ENCODE data around the gene ANAPC13.

DNA sequence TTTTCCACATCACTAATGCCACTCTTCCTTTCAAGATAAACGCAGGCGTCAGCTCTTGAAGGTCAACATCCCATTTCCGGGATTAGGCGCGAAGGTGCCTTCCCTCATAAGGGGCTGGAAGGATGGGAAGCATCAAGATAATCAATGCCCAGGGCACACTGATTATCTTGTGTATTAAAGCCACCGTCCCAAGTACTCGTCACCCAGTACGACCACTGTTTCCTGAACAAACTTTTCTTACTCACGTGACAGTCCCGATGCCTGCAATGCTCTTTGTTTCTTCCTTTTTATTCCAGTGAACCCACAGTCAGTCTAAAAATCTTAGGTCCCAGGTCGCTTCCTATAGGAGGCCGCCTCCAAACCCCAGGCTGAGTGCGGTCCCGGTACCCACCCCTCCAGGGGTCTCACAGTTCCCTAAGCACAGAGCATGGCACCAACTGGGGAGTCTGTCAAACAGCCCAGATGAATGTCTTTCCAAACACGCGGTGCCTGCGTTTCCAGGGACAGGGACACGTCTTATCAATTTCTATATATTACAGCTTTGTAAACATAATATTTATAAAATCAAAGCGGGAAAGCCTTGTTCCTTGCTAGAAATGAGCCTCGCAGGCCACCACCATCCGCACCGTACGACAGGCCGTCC is 589 bp downstream of the ANAPC13 start:
- TF ChIP-seq, protein P1, sequence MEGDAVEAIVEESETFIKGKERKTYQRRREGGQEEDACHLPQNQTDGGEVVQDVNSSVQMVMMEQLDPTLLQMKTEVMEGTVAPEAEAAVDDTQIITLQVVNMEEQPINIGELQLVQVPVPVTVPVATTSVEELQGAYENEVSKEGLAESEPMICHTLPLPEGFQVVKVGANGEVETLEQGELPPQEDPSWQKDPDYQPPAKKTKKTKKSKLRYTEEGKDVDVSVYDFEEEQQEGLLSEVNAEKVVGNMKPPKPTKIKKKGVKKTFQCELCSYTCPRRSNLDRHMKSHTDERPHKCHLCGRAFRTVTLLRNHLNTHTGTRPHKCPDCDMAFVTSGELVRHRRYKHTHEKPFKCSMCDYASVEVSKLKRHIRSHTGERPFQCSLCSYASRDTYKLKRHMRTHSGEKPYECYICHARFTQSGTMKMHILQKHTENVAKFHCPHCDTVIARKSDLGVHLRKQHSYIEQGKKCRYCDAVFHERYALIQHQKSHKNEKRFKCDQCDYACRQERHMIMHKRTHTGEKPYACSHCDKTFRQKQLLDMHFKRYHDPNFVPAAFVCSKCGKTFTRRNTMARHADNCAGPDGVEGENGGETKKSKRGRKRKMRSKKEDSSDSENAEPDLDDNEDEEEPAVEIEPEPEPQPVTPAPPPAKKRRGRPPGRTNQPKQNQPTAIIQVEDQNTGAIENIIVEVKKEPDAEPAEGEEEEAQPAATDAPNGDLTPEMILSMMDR (conservative IDR thresholded peaks at IDR 0.05; ENCODE audit: low read length), result no peak
- no peak for TF ChIP-seq EZH2phosphoT487 (IDR thresholded peaks at IDR 0.05; ENCODE audit: borderline replicate concordance, low read depth, low read length)
